Progenitor cell of endocrine pancreas (in vitro differentiated cells): Measurements from ENCODE around the gene KIF1C. TPM values are rescaled to one million over a fixed set of nuclear protein-coding genes. Genes with fewer than 3 reads are reported as not detected.

Experiments used
- DNase-seq: peaks from one replicate; pipeline ENCODE4 v3.0.0; 2021; ENCODE audit warnings: low spot score; ENCODE audit not compliant: unreplicated experiment
- H3K27ac Mint-ChIP-seq: 2 replicates; pipeline ENCODE4 v1.8.0; 2021; ENCODE audit warnings: mild to moderate bottlenecking, moderate library complexity, mixed read lengths
- H3K27me3 Mint-ChIP-seq: 2 replicates; pipeline ENCODE4 v1.8.0; 2021; ENCODE audit warnings: mixed read lengths
- H3K36me3 Mint-ChIP-seq: 2 replicates; pipeline ENCODE4 v1.8.0; 2022; ENCODE audit warnings: mixed read lengths; ENCODE audit not compliant: insufficient read depth
- H3K4me1 Mint-ChIP-seq: 2 replicates; pipeline ENCODE4 v1.8.0; 2021; ENCODE audit warnings: low read depth, mixed read lengths
- H3K4me3 Mint-ChIP-seq: 2 replicates; pipeline ENCODE4 v1.8.0; 2021; ENCODE audit warnings: low read depth, mild to moderate bottlenecking, moderate library complexity, mixed read lengths
- H3K9me3 Mint-ChIP-seq: 2 replicates; pipeline ENCODE4 v1.8.0; 2021; ENCODE audit warnings: low read depth, mixed read lengths
- CTCF ChIP-seq: fragments of 200-600 bp; sonication (generic); IDR thresholded peaks from one replicate; pipeline ENCODE4 v1.5.0; 2021; ENCODE audit warnings: antibody characterized with exemption, mild to moderate bottlenecking; ENCODE audit not compliant: unreplicated experiment
- total RNA-seq: library from RNA; stranded (reverse); gene quantifications from 2 replicates; pipeline ENCODE4 v1.2.1, GENCODE V29; 2021

Gene KIF1C
- total RNA-seq, 1 donor from 2014 or later, result 104 TPM

GRCh38 chr17:4973256-4974114, 24.3 kb upstream of the KIF1C start:
- TF ChIP-seq CTCF, result no peak
- peaks cover 23% of the 10 kb centered on the region for H3K36me3 Mint-ChIP-seq
- peaks cover 7% of the 10 kb centered on the region for H3K27me3 Mint-ChIP-seq
- H3K4me3 Mint-ChIP-seq, result no peak overlapping the region
- H3K4me1 Mint-ChIP-seq, result peaks cover 17% of the 10 kb centered on the region
- no peak for DNase-seq
- no peaks in the 10 kb centered on the region for H3K9me3 Mint-ChIP-seq
- peak overlapping the region; percentile 91 for H3K27ac Mint-ChIP-seq

- Mint-ChIP-seq H3K27ac (no peak overlapping the region), H3K36me3 (peaks cover 23% of the 10 kb centered on the region), H3K4me1 (peaks cover 10% of the 10 kb centered on the region), H3K27me3 (peaks cover 7% of the 10 kb centered on the region), H3K4me3 (no peak overlapping the region), H3K9me3 (no peaks in the 10 kb centered on the region)
- no peak for TF ChIP-seq CTCF
- DNase-seq, result no peak
Measured at GRCh38 chr17:4974115-4974670, 23.6 kb upstream of the KIF1C start.

GRCh38 chr17:4978726-4979125, 19.0 kb upstream of the KIF1C start:
- H3K9me3 Mint-ChIP-seq, result no peaks in the 10 kb centered on the region
- TF ChIP-seq CTCF, result no peak

DNA sequence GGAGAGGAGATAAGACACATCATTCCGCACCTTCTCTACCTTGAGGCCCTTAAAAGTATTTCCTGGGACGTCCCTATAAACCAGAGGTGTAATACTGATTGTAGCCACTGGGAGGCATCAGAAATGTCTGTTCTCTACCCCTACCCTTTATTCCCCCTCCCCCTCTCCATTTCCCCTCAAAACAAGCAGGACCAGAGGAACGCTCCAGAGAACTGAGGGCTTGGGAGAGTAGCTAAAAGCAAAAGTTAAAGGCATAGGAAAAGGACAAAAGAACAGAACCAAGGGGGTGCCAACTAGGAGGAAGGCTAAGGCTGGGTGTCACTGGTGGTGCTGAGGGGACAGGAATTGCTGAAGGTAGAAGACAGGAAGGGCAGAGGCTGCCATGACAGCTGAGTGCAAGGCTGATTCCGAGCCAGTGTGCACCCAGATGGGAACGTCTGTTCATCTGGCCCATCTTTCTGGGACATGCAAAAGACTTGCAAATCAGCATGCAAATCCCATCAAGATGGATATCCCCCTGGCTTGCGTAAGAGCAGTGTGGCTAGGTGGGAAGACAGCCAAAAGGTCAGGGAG, 17.0 kb upstream of the KIF1C start:
- Mint-ChIP-seq H3K4me3 (no peak overlapping the region), H3K27ac (peak overlapping the region; percentile 29), H3K9me3 (no peaks in the 10 kb centered on the region), H3K4me1 (peaks cover 2% of the 10 kb centered on the region), H3K27me3 (no peaks in the 10 kb centered on the region), H3K36me3 (peaks cover 10% of the 10 kb centered on the region)
- peak; percentile 71 for TF ChIP-seq CTCF
- peak; percentile 46 for DNase-seq

More at GRCh38 chr17:4978726-4979125, 19.0 kb upstream of the KIF1C start:
- H3K4me1 Mint-ChIP-seq, result peaks cover 2% of the 10 kb centered on the region
- H3K4me3 Mint-ChIP-seq, result no peak overlapping the region
- DNase-seq, result no peak
- H3K36me3 Mint-ChIP-seq, result peaks cover 22% of the 10 kb centered on the region
- H3K27me3 Mint-ChIP-seq, result peaks cover 7% of the 10 kb centered on the region
- H3K27ac Mint-ChIP-seq, result peak overlapping the region; percentile 33

- Mint-ChIP-seq H3K27me3 (no peaks in the 10 kb centered on the region), H3K9me3 (no peaks in the 10 kb centered on the region), H3K4me3 (no peak overlapping the region), H3K27ac (no peak overlapping the region), H3K36me3 (peaks cover 9% of the 10 kb centered on the region), H3K4me1 (peaks cover 8% of the 10 kb centered on the region)
- DNase-seq, result no peak
- no peak for TF ChIP-seq CTCF
Measured at GRCh38 chr17:4982305-4982704, 15.4 kb upstream of the KIF1C start.
